GM19238 (cell line): ENCODE results near the gene PPP1R7.

Experiments
- DNase-seq: peaks from one replicate; pipeline ENCODE4 v3.0.0; 2011; ENCODE audit warnings: low spot score; ENCODE audit not compliant: insufficient read length

The PPP1R7 gene

DNA sequence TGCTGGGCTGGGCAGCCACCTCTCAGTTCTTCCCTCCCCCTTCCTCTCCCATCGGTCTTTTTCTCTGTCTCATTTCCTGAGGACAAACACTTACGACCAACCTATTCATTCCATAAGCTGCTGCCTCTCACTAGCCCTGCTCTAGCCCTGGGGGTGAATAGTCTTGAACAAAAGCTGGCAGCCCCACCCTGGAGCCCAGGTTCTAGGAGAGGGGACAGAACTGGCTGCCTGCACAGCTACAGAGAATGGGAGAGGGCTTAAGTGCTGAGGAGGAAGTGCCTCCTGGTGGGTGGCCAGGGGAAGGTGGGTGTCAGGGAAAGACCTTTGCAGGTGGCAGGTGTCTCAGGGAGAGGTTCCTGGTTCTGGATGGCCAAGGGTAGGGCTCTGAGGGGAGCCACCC is 61.0 kb downstream of the PPP1R7 start:
- DNase-seq = no peak

- DNase-seq = no peak
Observed at GRCh38 chr2:241213041-241213440, 62.8 kb downstream of the PPP1R7 start.

DNA sequence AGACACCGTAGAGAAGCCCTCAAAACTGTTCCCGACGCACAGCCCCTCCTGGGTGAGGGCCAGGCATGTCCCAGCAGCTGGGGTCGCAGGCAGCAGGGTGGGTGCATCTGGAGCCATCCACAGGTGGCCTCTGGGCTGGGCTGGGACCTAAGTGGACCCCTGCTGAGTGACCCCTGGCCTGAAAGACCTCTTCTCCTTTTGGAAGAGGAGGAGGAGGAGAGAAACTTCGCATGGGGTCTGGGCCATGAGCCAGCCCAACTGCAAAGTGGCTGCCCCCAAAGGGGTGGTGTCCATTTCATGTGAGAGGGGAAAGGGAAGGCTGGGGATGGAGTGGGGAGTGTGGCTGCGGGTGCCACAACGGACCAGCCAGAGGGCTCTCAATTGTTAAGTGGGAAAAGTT is 63.3 kb downstream of the PPP1R7 start:
- no peak for DNase-seq

- no peak for DNase-seq
Observed at GRCh38 chr2:241214209-241214608, 63.9 kb downstream of the PPP1R7 start.

DNA sequence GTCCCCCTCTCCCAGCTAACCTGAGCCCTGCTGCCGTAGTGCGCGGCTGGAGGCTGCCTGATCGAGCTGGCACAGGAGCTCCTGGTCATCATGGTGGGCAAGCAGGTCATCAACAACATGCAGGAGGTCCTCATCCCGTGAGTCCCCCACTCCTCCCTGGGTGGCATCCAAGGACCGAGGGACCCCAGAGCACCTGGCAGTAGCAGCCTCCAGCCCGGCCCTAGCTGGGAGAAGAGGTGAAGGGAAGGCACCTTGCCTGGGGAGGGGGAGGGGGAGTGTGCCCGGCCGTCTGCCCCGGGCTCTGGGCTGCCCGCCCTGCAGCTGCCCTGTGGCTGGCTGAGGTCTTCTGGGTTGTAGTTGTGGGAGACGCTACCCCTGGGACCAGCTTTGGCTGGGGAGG is 64.5 kb downstream of the PPP1R7 start:
- no peak for DNase-seq

- DNase-seq = no peak
Observed at GRCh38 chr2:241215421-241215820, 65.2 kb downstream of the PPP1R7 start.

DNA sequence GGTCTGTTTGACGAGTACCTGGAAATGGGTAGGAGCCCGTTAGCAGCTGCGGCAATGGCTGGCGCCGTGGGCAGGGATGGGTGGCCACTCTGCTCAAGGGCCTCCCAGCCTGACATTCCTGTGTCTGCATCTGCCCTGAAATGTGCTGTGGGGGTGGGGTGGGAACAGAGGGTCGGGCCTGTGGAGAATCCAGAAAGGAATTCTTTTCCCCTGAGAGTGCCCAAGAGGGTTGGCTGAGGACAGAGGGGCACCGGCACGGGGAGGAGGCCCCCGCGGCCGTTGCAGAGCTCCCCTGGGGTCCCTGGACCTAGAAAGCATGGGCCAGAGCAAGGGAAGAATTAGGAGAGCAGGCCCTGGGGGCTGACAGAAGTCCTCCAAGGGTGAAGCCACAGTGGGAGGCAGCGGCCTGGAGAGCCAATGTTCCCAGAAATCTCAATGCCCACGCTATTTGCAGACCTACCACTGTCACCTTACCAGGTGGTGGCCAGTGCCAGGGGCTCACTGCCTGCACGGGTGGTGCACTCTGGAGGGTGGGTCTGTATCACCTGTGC is 66.0 kb downstream of the PPP1R7 start:
- no peak for DNase-seq

DNA sequence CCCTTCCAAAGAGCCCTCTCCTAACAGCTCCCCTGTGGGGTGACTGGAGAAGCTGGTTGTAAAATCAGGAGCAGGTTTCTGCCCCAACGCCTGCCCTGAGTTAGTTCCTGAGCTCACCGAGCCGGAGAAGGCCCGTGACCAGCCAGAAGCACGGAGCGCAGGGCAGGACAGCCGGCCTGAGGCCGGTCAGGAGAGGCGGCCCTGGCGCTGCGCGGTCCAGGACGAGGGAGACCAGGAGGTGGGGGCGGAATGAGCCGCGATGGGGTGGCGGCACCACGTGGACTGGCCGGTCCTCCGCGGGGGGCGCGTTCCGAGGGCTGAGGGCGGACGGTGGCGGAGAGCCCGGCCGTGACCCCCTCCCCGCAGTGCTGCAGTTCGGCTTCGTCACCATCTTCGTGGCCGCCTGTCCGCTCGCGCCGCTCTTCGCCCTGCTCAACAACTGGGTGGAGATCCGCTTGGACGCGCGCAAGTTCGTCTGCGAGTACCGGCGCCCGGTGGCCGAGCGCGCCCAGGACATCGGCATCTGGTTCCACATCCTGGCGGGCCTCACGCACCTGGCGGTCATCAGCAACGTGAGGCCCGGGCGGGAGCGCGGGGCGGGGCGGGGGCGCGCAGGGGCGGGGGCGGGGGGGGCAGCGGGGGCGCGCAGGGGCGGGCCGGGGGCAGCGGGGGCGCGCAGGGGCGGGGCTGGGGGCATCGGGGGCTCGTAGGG is 67.2 kb downstream of the PPP1R7 start:
- peak; percentile 86 for DNase-seq

DNA sequence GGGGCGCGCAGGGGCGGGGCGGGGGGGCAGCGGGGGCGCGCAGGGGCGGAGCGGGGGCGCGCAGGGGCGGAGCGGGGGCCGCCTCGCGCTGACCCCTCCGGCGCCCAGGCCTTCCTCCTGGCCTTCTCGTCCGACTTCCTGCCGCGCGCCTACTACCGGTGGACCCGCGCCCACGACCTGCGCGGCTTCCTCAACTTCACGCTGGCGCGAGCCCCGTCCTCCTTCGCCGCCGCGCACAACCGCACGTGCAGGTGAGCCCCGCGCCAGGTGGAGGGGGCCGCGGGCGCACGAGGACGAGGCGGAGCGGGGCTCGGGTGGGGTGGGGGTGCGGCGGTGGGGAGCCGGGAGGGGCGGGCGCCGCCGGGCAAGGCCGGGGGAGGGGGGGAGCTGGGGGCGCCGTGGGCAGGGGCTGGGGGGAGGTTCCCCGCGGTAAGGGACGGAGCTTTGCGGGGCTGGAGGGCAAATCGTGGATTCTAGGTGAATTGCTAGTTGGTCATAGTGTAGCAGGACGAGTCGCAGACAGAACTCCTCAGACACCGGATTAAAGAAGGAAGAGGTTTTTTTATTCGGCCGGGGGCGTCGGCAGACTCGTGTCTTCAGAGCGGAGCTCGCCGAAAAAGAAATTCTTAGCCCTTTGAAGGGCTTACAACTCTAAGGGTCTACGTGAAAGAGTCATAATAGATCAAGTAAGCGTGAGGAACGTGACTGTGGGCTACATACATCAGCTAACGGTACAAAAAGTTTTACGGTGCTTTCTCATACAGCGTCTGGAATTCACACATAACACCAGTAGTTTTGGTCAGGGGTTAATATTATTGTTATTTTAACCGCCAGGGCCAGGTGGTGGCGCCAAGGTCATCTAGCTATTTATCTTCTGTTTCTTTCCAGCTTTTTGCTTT is 68.1 kb downstream of the PPP1R7 start:
- peak; percentile 53 for DNase-seq

GRCh38 chr2:241219030-241219382 is 68.7 kb downstream of the PPP1R7 start:
- no peak for DNase-seq

GRCh38 chr2:241219856-241220356 is 69.6 kb downstream of the PPP1R7 start:
- no peak for DNase-seq

- no peak for DNase-seq
Observed at GRCh38 chr2:241223211-241224017, 73.1 kb downstream of the PPP1R7 start.

DNA sequence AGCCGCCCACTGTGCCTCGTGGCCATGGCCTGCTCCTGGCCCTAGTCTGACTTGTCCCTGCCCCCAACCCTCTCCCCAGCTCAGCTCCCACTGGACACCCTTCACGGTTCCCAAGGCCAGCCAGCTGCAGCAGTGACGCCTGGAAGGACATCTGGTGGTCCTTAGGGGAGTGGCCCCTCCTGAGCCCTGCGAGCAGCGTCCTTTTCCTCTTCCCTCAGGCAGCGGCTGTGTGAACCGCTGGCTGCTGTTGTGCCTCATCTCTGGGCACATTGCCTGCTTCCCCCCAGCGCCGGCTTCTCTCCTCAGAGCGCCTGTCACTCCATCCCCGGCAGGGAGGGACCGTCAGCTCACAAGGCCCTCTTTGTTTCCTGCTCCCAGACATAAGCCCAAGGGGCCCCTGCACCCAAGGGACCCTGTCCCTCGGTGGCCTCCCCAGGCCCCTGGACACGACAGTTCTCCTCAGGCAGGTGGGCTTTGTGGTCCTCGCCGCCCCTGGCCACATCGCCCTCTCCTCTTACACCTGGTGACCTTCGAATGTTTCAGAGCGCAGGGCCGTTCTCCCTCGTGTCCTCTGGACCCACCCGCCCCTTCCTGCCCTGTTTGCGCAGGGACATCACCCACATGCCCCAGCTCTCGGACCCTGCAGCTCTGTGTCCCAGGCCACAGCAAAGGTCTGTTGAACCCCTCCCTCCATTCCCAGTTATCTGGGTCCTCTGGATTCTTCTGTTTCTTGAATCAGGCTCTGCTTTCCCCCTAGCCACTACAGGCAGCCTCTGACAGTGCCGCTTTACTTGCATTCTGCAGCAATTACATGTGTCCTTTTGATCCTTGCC is 74.0 kb downstream of the PPP1R7 start:
- DNase-seq = no peak

DNA sequence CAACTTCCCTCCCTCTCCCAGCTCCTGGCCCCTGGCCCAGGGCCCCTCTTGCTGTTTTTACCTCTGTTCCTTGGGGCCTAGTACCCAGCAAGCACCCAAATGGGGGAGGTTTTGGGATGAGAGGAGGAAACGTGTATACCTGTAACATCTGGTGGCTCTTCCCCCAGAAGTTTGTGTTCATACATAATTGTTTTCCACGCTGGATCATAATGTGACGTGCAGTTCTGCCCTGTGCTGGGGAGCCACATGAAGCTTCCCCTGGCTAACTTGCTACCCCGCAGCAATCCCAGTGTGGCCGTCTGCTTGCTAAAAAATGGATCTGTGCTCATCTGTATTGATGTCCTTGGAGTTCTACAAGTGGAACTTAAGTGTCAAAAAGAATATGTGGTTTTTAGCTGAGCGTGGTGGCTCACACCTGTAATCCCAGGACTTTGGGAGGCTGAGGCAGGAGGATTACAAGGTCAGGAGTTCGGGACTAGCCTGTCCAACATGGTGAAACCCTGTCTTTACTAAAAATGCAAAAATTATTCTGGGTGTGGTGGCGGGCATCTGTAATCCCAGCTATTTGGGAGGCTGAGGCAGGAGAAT is 74.7 kb downstream of the PPP1R7 start:
- DNase-seq = no peak

- no peak for DNase-seq
Observed at GRCh38 chr2:241225545-241225944, 75.3 kb downstream of the PPP1R7 start.

DNA sequence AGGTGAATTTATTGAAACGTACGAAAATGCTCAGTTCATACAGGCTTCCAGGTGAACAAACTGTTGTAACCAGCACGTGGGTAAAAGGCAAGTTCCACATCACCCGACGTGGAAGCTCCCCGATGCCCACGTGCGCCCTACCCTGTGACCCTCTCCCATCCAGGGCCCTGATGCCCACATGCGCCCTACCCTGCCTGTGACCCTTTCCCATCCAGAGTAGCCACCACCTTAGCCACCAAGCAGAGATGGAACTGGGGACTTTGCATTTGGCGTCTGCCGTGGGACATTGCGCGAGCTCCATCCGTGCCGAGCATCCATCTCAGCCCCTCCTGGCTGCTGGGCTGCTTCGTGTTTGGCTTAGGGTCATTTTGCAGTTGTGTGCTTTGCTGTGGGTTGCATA is 75.7 kb downstream of the PPP1R7 start:
- no peak for DNase-seq

DNA sequence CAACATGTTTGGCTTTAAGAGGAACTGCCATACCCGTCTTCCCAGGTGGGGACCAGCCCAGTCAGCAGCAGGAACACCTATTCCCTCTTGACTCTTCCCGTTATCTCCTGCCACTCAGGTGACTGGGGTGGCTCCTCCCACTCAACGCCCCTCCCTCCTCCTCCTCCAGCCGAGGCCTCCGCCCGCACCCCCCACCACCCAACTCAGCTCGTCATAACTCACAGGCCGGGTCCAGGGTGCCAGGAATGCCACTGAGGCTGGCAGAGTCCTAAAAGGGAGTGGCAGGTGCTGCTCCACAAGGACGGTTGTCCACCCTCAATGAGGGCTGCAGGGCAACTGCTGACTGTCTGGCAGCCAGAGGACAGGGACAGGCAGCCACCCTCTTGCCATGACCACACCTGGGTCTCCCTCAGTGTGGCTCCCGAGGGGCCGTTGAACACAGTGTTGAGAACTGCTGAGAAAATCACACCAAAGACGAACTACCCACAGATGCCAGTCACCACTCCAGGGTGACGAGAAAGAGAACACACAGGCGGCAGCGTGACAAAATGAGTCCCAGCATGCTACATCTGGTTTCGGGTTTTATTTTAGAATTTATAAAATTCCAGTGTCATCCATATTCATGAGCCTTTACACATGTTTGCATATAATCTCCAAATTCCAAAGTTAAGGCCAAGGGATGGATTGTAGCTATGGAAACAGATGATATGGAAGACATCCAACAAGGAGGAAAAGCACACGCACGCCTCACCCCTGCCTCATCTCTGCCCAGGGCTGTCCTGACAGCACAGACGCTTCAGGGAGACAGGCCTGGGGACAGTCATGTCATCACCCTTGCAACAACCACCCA is 76.7 kb downstream of the PPP1R7 start:
- DNase-seq = no peak

DNA sequence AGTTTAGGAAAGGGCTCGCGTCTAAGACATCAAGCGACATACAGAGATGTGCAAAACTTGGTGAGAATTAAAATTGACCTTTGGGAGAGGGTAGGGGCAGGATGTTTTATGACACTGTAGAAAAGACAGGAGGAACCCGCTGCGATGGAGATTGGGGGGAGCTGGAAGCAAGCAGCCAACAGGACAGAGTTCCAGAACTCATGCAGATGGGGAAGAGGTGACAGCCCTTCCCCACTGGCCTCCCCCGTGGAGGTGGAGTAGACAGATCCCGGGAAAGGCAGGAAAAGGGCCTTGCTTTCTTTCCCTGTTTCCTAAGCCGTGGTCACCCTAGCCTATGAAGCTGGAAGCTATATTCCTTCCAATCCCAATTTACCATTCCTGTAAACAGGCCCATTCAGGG is 77.3 kb downstream of the PPP1R7 start:
- DNase-seq = no peak
